ENCODE results near the gene HEBP2.

- TF ChIP-seq POLR2A (IDR thresholded peaks at IDR 0.05; ENCODE audit: low read depth, low read length) (no peak), POLR2AphosphoS5 (IDR thresholded peaks at IDR 0.05; ENCODE audit: insufficient read depth, low read depth, low read length) (no peak), CTCF (IDR thresholded peaks at IDR 0.05; ENCODE audit: extremely low read depth in 1 of 2, insufficient read depth in 1 of 2, low read depth in 1 of 2, low read length in 2 of 2) (no peak)
These were observed 20.2 kb downstream of the HEBP2 start for GRCh38 chr6:138424004-138424904.

Data from endothelial cell of umbilical vein (primary cell).